ENCODE results near the gene SLC1A4. TPM values are rescaled to one million over a fixed set of nuclear protein-coding genes. Genes with fewer than 3 reads are reported as not detected.

The SLC1A4 gene
- polyA plus RNA-seq, 1 donor from 2014 or later: 33.8 TPM

DNA sequence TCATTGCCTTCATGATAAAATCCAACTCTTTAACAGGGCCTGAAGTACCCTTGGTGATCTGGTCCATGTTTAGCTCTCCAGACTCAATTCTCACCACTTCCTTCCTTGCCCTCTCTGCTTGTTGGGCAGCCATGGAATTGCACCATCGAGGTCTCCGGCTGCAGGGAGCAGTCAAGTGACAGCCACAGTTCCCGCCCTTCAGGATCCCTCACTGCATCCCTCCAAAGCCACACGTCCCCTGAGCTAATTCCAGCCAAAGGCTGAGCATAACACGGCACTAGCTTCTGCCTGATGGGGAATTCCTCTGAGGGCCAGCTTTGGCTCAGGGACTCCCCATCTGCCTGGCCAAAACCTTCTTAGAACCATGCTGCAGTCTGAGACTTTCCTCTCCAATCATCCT is 47.4 kb upstream of the SLC1A4 start:
- no peaks in the 10 kb centered on the region for H3K27me3 ChIP-seq (ENCODE audit: insufficient read depth, low read depth, low read length)
- H3K9ac ChIP-seq (ENCODE audit: low read length): no peak overlapping the region
- H2AFZ ChIP-seq (ENCODE audit: low read depth, low read length): no peak overlapping the region
- H3K9me3 ChIP-seq (ENCODE audit: low read length): no peaks in the 10 kb centered on the region
- no peak overlapping the region for H3K4me3 ChIP-seq (ENCODE audit: low read length)
- no peak overlapping the region for H3K4me2 ChIP-seq (ENCODE audit: low read length)
- H3K36me3 ChIP-seq (ENCODE audit: insufficient read depth, low read length): no peaks in the 10 kb centered on the region
- no peaks in the 10 kb centered on the region for H3K79me2 ChIP-seq (replicated peaks; ENCODE audit: insufficient read depth, low read length)
- H3K27ac ChIP-seq (ENCODE audit: low read length): no peak overlapping the region
- H3K9me2 ChIP-seq (ENCODE audit: insufficient read depth, low read length): no peaks in the 10 kb centered on the region
- no peaks in the 10 kb centered on the region for H4K20me1 ChIP-seq (ENCODE audit: insufficient read depth)
- H3F3A ChIP-seq (ENCODE audit: insufficient read depth, low read length, poor library complexity, severe bottlenecking): no peaks in the 10 kb centered on the region
- no peak for TF ChIP-seq TAF1 (IDR thresholded peaks at IDR 0.05; ENCODE audit: low read depth)
- TF ChIP-seq, protein P1, sequence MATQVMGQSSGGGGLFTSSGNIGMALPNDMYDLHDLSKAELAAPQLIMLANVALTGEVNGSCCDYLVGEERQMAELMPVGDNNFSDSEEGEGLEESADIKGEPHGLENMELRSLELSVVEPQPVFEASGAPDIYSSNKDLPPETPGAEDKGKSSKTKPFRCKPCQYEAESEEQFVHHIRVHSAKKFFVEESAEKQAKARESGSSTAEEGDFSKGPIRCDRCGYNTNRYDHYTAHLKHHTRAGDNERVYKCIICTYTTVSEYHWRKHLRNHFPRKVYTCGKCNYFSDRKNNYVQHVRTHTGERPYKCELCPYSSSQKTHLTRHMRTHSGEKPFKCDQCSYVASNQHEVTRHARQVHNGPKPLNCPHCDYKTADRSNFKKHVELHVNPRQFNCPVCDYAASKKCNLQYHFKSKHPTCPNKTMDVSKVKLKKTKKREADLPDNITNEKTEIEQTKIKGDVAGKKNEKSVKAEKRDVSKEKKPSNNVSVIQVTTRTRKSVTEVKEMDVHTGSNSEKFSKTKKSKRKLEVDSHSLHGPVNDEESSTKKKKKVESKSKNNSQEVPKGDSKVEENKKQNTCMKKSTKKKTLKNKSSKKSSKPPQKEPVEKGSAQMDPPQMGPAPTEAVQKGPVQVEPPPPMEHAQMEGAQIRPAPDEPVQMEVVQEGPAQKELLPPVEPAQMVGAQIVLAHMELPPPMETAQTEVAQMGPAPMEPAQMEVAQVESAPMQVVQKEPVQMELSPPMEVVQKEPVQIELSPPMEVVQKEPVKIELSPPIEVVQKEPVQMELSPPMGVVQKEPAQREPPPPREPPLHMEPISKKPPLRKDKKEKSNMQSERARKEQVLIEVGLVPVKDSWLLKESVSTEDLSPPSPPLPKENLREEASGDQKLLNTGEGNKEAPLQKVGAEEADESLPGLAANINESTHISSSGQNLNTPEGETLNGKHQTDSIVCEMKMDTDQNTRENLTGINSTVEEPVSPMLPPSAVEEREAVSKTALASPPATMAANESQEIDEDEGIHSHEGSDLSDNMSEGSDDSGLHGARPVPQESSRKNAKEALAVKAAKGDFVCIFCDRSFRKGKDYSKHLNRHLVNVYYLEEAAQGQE (IDR thresholded peaks at IDR 0.05; ENCODE audit: borderline replicate concordance): no peak
- no peak for TF ChIP-seq SMC3 (conservative IDR thresholded peaks at IDR 0.05; ENCODE audit: poor library complexity)
- no peak for TF ChIP-seq RAD21 (conservative IDR thresholded peaks at IDR 0.05)
- TF ChIP-seq MXI1 (conservative IDR thresholded peaks at IDR 0.05; ENCODE audit: poor library complexity, severe bottlenecking): no peak
- no peak for TF ChIP-seq EP300 (conservative IDR thresholded peaks at IDR 0.05; ENCODE audit: poor library complexity, severe bottlenecking)
- TF ChIP-seq, protein P2, sequence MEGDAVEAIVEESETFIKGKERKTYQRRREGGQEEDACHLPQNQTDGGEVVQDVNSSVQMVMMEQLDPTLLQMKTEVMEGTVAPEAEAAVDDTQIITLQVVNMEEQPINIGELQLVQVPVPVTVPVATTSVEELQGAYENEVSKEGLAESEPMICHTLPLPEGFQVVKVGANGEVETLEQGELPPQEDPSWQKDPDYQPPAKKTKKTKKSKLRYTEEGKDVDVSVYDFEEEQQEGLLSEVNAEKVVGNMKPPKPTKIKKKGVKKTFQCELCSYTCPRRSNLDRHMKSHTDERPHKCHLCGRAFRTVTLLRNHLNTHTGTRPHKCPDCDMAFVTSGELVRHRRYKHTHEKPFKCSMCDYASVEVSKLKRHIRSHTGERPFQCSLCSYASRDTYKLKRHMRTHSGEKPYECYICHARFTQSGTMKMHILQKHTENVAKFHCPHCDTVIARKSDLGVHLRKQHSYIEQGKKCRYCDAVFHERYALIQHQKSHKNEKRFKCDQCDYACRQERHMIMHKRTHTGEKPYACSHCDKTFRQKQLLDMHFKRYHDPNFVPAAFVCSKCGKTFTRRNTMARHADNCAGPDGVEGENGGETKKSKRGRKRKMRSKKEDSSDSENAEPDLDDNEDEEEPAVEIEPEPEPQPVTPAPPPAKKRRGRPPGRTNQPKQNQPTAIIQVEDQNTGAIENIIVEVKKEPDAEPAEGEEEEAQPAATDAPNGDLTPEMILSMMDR (IDR thresholded peaks at IDR 0.05; ENCODE audit: poor library complexity, severe bottlenecking): no peak
- no peak for TF ChIP-seq POLR2AphosphoS5 (IDR thresholded peaks at IDR 0.05)
- no peak for TF ChIP-seq EZH2 (IDR thresholded peaks at IDR 0.05; ENCODE audit: borderline replicate concordance, insufficient read depth, low read length, poor library complexity, severe bottlenecking)

DNA sequence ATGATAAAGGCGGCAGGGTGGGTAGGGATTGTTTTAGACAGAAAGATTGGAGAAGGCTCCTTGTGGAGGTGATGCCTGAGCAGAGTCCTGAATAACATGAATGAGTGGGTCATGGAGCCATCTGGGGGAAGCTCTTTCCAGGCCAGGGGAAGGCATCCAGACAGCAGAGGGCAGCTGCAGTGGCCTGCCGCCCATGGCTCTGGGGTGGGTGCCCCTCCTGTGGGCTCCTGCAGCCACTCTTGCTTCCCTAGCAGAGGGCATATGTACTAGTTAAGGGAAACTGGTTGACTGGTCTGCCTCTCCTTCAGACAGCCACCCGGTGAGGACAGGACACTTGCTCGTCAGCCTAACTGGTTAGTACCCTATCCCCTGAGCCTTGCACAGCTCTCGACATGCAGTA is 46.5 kb upstream of the SLC1A4 start:
- Histone ChIP-seq H3K4me3 (ENCODE audit: low read length) (no peak overlapping the region), H3K27ac (ENCODE audit: low read length) (no peak overlapping the region), H4K20me1 (ENCODE audit: insufficient read depth) (no peaks in the 10 kb centered on the region), H3K9me2 (ENCODE audit: insufficient read depth, low read length) (no peaks in the 10 kb centered on the region), H3K9ac (ENCODE audit: low read length) (no peak overlapping the region), H3K9me3 (ENCODE audit: low read length) (no peaks in the 10 kb centered on the region), H3K36me3 (ENCODE audit: insufficient read depth, low read length) (no peaks in the 10 kb centered on the region), H3K79me2 (replicated peaks; ENCODE audit: insufficient read depth, low read length) (no peaks in the 10 kb centered on the region), H2AFZ (ENCODE audit: low read depth, low read length) (no peak overlapping the region), H3F3A (ENCODE audit: insufficient read depth, low read length, poor library complexity, severe bottlenecking) (no peaks in the 10 kb centered on the region), H3K4me2 (ENCODE audit: low read length) (no peak overlapping the region), H3K27me3 (ENCODE audit: insufficient read depth, low read depth, low read length) (no peaks in the 10 kb centered on the region)
- TF ChIP-seq POLR2AphosphoS5 (IDR thresholded peaks at IDR 0.05): no peak
- no peak for TF ChIP-seq SMC3 (conservative IDR thresholded peaks at IDR 0.05; ENCODE audit: poor library complexity)
- TF ChIP-seq, protein P2 (IDR thresholded peaks at IDR 0.05; ENCODE audit: poor library complexity, severe bottlenecking): no peak
- TF ChIP-seq, protein P1 (IDR thresholded peaks at IDR 0.05; ENCODE audit: borderline replicate concordance): no peak
- TF ChIP-seq RAD21 (conservative IDR thresholded peaks at IDR 0.05): no peak
- no peak for TF ChIP-seq TAF1 (IDR thresholded peaks at IDR 0.05; ENCODE audit: low read depth)
- no peak for TF ChIP-seq MXI1 (conservative IDR thresholded peaks at IDR 0.05; ENCODE audit: poor library complexity, severe bottlenecking)
- TF ChIP-seq EP300 (conservative IDR thresholded peaks at IDR 0.05; ENCODE audit: poor library complexity, severe bottlenecking): no peak
- TF ChIP-seq EZH2 (IDR thresholded peaks at IDR 0.05; ENCODE audit: borderline replicate concordance, insufficient read depth, low read length, poor library complexity, severe bottlenecking): no peak

All from neural cell (in vitro differentiated cells).